PC-3 (cell line): ENCODE measurements around the gene TSGA10. TPM values are rescaled to one million over a fixed set of nuclear protein-coding genes. Genes with fewer than 3 reads are reported as not detected.

Experiments used
- ATAC-seq: fragments of 200-7000 bp; cut with Tn5 transposase; 2 replicates; pipeline ENCODE4 v1.9.1; 2020; ENCODE audit warnings: mild to moderate bottlenecking, moderate library complexity
- BruUV-seq: library from RNA; stranded (reverse); fragments of 400-500 nt; replicated peaks from 2 replicates; lab custom pipeline; 2021; lab: Mats Ljungman, UMichigan
- CTCF ChIA-PET: fragments of 300-600 bp; sonication (Branson Sonifier 250); formaldehyde crosslinking; loops from one replicate; lab custom pipeline; 2022; ENCODE audit warnings: antibody characterized with exemption; lab: Charles Lee
- POLR2A ChIA-PET: fragments of 300-600 bp; sonication (Branson Sonifier 250); formaldehyde crosslinking; loops from one replicate; lab custom pipeline; 2022; ENCODE audit warnings: antibody characterized with exemption; ENCODE audit not compliant: unreplicated experiment; lab: Charles Lee
- DNase-seq: peaks from one replicate; pipeline ENCODE4 v3.0.0-alpha.2; 2015
- H2AFZ ChIP-seq: fragments of 300-600 bp; sonication (generic); 2 replicates; pipeline ENCODE4 v1.6.0; 2016; ENCODE audit warnings: antibody characterized with exemption, low read length
- H3F3A ChIP-seq: fragments of 300-600 bp; sonication (generic); one replicate; pipeline ENCODE4 v1.6.0; 2017; ENCODE audit warnings: antibody characterized with exemption, low read length, control low read depth, mild to moderate bottlenecking; ENCODE audit not compliant: unreplicated experiment
- H3K27ac ChIP-seq: fragments of 300-600 bp; sonication (generic); 2 replicates; pipeline ENCODE4 v1.5.1; 2016; ENCODE audit warnings: mild to moderate bottlenecking, low read length
- H3K27me3 ChIP-seq: fragments of 300-600 bp; sonication (generic); 2 replicates; pipeline ENCODE4 v1.6.1; 2016; ENCODE audit warnings: low read length, mixed read lengths
- H3K36me3 ChIP-seq: fragments of 300-600 bp; sonication (generic); 2 replicates; pipeline ENCODE4 v1.6.1; 2016; ENCODE audit warnings: low read depth, mixed run types, low read length, mixed read lengths
- H3K4me1 ChIP-seq: fragments of 300-600 bp; sonication (generic); 2 replicates; pipeline ENCODE4 v1.5.1; 2016; ENCODE audit warnings: low read length; ENCODE audit not compliant: insufficient read depth
- H3K4me2 ChIP-seq: fragments of 300-600 bp; sonication (generic); 2 replicates; pipeline ENCODE4 v1.6.0; 2016; ENCODE audit warnings: low read length
- H3K4me3 ChIP-seq: fragments of 300-600 bp; sonication (generic); 2 replicates; pipeline ENCODE4 v1.5.1; 2016; ENCODE audit warnings: mild to moderate bottlenecking, low read length, mixed read lengths
- H3K79me2 ChIP-seq: fragments of 300-600 bp; sonication (generic); 2 replicates; pipeline ENCODE4 v1.6.1; 2017; ENCODE audit warnings: low read length, mixed read lengths
- H3K9ac ChIP-seq: fragments of 300-600 bp; sonication (generic); 2 replicates; pipeline ENCODE4 v1.6.0; 2016; ENCODE audit warnings: mild to moderate bottlenecking, low read length
- H3K9me2 ChIP-seq: fragments of 300-600 bp; sonication (generic); replicated peaks from 2 replicates; pipeline ENCODE4 v1.6.1; 2016; ENCODE audit warnings: mixed run types, low read length, mixed read lengths
- H3K9me3 ChIP-seq: fragments of 300-600 bp; sonication (generic); 2 replicates; pipeline ENCODE4 v1.6.1; 2016; ENCODE audit warnings: low read length, mixed read lengths
- H4K20me1 ChIP-seq: fragments of 300-600 bp; sonication (generic); 2 replicates; pipeline ENCODE4 v1.6.1; 2016; ENCODE audit warnings: low read length, mixed read lengths
- CTCF ChIP-seq: fragments of 300-600 bp; sonication (generic); conservative IDR thresholded peaks from 2 replicates; pipeline ENCODE4 v1.5.1; 2017; ENCODE audit warnings: antibody characterized with exemption, low read depth, mild to moderate bottlenecking, low read length
- EZH2 ChIP-seq: fragments of 300-600 bp; sonication (generic); IDR thresholded peaks from one replicate; pipeline ENCODE4 v1.6.1; 2017; ENCODE audit warnings: antibody characterized with exemption, mild to moderate bottlenecking, low read length; ENCODE audit not compliant: unreplicated experiment
- EZH2phosphoT487 ChIP-seq: fragments of 300-600 bp; sonication (generic); IDR thresholded peaks from 2 replicates; pipeline ENCODE4 v1.6.1; 2018; ENCODE audit warnings: mild to moderate bottlenecking, antibody characterized with exemption, low read length, borderline replicate concordance
- intact Hi-C: fragments of 100-400 bp; cut with micrococcal nuclease; formaldehyde crosslinking; loops from 2 replicates; pipeline ENCODE4 v1.9.0; 2023
- total RNA-seq: library from RNA; depleted of rRNA; stranded (reverse); fragments of >200 nt; gene quantifications from 2 replicates; pipeline ENCODE4 v1.2.3, GENCODE V29; 2014

Gene TSGA10
- total RNA-seq, 1 experiment from 2014 or later: 8.9 TPM

- Histone ChIP-seq H3K79me2 (no peaks in the 10 kb centered on the region), H3K4me2 (no peak overlapping the region), H2AFZ (no peak overlapping the region), H3K27me3 (no peaks in the 10 kb centered on the region), H3F3A (no peaks in the 10 kb centered on the region), H3K27ac (no peak overlapping the region), H3K9me3 (no peaks in the 10 kb centered on the region), H4K20me1 (no peaks in the 10 kb centered on the region), H3K9ac (no peak overlapping the region), H3K4me3 (no peak overlapping the region), H3K9me2 (no peaks in the 10 kb centered on the region), H3K36me3 (peaks cover 24% of the 10 kb centered on the region; the same call in 1 of the 2 replicates), H3K4me1 (no peaks in the 10 kb centered on the region)
- no peak for DNase-seq
- POLR2A ChIA-PET: interaction anchor here (0.6 kb wide), 2 partner anchors 111 to 1125 kb away, joined by 3 to 6 read pairs; no protein-coding TSS in a partner anchor
- ATAC-seq: no peak
- CTCF ChIA-PET: no interaction called here
- no peak for TF ChIP-seq EZH2phosphoT487
- TF ChIP-seq EZH2: no peak
- TF ChIP-seq CTCF: no peak
- intact Hi-C loops: no loop called here
- no TSS peak for BruUV-seq
These were observed 14.8 kb upstream of the TSGA10 start for GRCh38 chr2:99169534-99169933.

- no peak overlapping the region for H3K9ac ChIP-seq
- H3K9me3 ChIP-seq: no peaks in the 10 kb centered on the region
- no peak overlapping the region for H3K4me3 ChIP-seq
- H3F3A ChIP-seq: no peaks in the 10 kb centered on the region
- ATAC-seq (no peak), DNase-seq (no peak)
- BruUV-seq: no TSS peak
- ChIA-PET POLR2A (no interaction called here), CTCF (no interaction called here)
- no peak overlapping the region for H2AFZ ChIP-seq
- H3K79me2 ChIP-seq: no peaks in the 10 kb centered on the region
- no peaks in the 10 kb centered on the region for H3K9me2 ChIP-seq
- no peak overlapping the region for H3K4me2 ChIP-seq
- no peaks in the 10 kb centered on the region for H3K27me3 ChIP-seq
- peaks cover 29% of the 10 kb centered on the region; the same call in 1 of the 2 replicates for H3K36me3 ChIP-seq
- intact Hi-C loops: no loop called here
- TF ChIP-seq EZH2phosphoT487 (no peak), CTCF (no peak)
- H4K20me1 ChIP-seq: no peaks in the 10 kb centered on the region
- no peak overlapping the region for H3K27ac ChIP-seq
- no peaks in the 10 kb centered on the region for H3K4me1 ChIP-seq
These were observed 11.5 kb upstream of the TSGA10 start for GRCh38 chr2:99166218-99166617.

GRCh38 chr2:99159594-99159993, 4.9 kb upstream of the TSGA10 start:
- TF ChIP-seq EZH2 (no peak), CTCF (no peak), EZH2phosphoT487 (no peak)
- 0 out of 2 replicates have a peak overlapping the region, but pooled peaks have one; percentile 15 for H2AFZ ChIP-seq
- ATAC-seq (peak; percentile 41), DNase-seq (peak; percentile 64)
- H3K9ac ChIP-seq: no peak overlapping the region
- no peak overlapping the region for H3K4me3 ChIP-seq
- no peaks in the 10 kb centered on the region for H3K9me2 ChIP-seq
- intact Hi-C loops: loop anchor here (10.0 kb wide), 1 partner anchor 75 kb away; no protein-coding TSS in a partner anchor
- H3K36me3 ChIP-seq: peaks cover 11% of the 10 kb centered on the region; the same call in 1 of the 2 replicates
- peaks cover 18% of the 10 kb centered on the region for H3K4me1 ChIP-seq
- H4K20me1 ChIP-seq: no peaks in the 10 kb centered on the region
- H3K79me2 ChIP-seq: peaks cover 13% of the 10 kb centered on the region
- peak overlapping the region; percentile 32 for H3K4me2 ChIP-seq
- no peaks in the 10 kb centered on the region for H3K27me3 ChIP-seq
- no peaks in the 10 kb centered on the region for H3F3A ChIP-seq
- BruUV-seq: no TSS peak
- CTCF ChIA-PET: no interaction called here
- peak overlapping the region; percentile 15; the same call in 1 of the 2 replicates for H3K27ac ChIP-seq
- H3K9me3 ChIP-seq: no peaks in the 10 kb centered on the region
- POLR2A ChIA-PET: no interaction called here
